GM21786 (cell line): ENCODE data around the gene ZNF689.
"Not testable (repeated sequence)": the region's sequence is repeated elsewhere in the genome, so short reads cannot be mapped to it uniquely, and the experiment has no call there.

ENCODE experiments used
- ATAC-seq: cut with Tn5 transposase; IDR thresholded peaks from one replicate; pipeline ENCODE4 v1.9.1; 2021; ENCODE audit not compliant: unreplicated experiment

The ZNF689 gene

DNA sequence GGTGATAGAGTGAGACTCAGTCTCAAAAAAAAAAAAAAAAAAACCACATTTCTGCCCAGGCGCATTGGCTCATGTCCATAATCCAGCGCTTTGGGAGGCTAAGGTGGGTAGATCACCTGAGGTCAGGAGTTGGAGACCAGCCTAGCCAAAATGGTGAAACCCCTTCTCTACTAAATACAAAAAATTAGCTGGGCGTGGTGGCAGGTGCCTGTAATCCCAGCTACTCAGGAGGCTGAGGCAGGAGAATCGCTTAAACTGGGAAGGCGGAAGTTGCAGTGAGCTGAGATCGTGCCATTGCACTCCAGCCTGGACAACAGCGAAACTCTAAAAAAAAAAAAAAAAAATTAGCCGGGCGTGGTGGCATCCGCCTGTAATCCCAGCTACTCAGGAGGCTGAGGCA is 26.9 kb upstream of the ZNF689 start:
- ATAC-seq, result not testable (repeated sequence)

DNA sequence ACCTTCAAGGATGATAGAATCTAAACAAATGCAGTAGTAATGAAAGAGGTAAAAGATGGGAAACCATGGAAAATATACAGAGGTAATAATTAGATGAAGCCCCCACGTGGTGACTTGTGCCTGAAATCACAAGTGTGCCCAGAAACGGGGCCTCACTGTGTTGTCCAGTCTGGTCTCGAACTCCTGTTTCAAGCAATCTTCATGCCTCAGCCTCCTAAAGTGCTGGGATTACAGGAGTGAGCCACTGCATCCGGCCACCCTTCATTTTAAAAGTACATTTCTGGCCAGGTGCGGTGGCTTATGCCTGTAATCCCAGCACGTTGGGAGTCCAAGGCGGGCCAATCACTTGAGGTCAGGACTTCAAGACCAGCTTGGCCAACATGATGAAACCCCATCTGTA is 26.4 kb upstream of the ZNF689 start:
- no peak for ATAC-seq

DNA sequence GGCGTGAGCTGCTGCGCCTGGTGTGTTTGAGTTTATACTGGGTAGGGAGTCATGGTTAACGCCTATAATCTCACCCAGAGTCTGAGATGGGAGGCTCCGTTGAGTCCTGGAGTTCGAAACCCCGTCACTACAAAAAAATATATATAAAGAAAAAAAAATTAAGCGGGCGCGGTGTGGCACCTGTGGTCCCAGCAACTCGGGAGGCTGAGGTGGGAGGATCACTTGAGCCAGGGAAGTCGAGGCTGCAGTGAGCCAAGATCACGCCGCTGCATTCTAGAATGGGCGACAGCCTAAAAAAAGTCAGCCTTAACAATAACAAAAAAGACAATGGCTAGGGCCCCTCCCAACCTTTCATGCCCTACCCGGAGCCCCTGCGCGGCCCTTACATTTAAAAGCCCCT is 23.3 kb upstream of the ZNF689 start:
- no peak for ATAC-seq

DNA sequence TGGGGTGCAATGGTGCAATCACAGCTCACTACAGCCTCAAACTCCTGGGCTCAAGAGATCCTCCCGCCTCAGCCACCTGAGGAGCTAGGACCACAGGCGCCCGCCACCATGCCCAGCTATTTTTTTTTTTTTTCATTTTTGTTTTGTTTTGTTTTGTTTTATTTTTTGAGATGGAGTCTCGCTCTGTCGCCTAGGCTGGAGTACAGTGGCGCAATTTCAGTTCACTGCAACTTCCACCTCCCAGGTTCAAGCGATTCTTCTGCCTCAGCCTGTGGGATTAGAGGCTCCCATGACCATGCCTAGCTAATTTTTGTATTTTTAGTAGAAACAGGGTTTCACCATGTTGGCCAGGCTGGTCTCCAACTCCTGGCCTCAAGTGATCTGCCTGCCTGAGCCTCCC is 22.3 kb upstream of the ZNF689 start:
- not testable (repeated sequence) for ATAC-seq

DNA sequence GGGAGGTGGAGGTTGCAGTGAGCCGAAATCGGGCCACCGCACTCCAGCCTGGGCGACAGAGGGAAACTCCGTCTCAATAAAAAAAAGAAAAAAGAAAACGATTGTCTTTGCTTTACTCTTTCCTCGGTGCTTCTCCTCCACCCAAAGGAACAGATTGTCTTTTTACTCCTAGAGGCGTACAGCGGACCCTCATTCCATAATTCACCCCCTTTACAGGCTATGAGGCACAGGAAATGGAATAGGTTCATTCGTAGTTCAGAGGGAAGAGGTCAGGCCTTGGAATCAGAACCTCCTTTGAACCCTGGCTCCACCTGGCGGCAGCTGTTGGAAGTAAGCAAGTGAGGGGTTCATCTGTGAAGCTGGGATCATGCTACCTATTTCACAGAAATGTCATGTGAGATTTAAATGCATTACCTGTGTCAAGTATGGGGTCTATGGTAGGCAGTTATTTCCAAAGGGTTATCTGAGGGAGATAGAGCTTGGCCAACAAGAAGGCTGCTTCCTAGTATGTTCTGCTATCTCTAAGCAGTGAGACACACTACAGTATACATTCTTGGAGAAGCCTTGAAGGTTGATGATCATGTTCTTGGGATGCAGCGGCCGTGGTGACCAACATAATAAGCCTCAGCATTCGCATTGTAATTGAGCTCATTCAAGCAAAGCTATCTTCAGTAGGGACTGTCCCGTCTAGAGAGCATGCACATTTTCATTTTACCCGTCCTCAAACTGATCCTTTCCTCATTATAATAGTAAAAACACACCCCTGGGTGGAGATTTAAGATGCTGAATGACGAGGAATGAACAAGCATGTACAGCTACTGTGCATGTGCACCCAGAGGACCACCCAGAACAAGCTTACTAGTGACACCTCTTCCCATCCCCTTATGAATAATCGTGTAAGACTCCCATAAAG is 18.7 kb upstream of the ZNF689 start:
- ATAC-seq, result no peak

DNA sequence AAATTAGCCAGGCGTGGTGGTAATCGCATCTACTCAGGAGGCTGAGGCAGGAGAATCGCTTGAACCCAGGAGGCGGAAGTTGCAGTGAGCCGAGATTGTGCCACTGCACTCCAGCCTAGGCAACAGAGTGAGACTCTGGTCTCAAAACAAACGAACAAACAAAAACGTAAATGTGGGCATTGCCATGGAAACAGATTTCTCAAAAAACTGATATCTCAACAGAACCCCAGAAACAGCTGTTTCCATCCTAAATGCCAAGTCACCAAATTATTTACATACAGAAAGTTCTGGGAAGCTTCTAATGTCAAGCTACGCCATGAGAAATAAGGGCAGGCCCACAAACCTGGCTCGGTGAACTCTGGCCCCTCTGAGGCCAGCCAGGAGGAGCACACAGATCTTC is 16.0 kb upstream of the ZNF689 start:
- ATAC-seq, result no peak

- ATAC-seq, result no peak
Measured at GRCh38 chr16:30623536-30624283, 13.5 kb upstream of the ZNF689 start.

DNA sequence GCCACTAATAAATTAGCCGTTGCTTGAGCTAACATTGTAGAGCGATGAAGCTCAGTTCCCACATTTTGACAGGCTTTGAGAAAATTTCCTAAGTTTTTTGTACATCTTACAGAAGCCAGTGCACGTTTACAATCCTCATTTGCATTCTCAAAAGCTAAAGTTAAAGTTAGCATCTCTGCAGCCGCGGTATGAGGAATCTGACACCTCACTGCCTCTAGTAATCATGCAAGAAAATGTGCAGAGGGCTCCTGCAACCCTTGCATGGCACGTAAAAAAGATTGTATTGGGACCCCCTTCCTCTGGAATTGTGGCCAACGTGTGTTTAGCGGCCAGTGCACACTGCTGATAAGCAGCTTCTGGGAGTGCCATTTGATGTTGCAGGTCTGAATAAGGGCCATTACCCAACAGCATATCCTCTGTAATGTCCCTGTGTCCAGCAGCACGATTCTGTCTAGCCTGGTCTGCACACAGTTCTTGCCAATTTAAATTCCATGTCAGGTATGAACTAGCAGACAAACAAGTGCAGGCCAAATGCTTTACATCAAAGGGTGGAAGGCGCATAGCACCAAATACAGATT is 12.4 kb upstream of the ZNF689 start:
- no peak for ATAC-seq

GRCh38 chr16:30621765-30622164 is 11.6 kb upstream of the ZNF689 start:
- no peak for ATAC-seq

GRCh38 chr16:30620169-30620568 is 10.0 kb upstream of the ZNF689 start:
- no peak for ATAC-seq

- no peak for ATAC-seq
Measured at GRCh38 chr16:30619638-30620037, 9.4 kb upstream of the ZNF689 start.

DNA sequence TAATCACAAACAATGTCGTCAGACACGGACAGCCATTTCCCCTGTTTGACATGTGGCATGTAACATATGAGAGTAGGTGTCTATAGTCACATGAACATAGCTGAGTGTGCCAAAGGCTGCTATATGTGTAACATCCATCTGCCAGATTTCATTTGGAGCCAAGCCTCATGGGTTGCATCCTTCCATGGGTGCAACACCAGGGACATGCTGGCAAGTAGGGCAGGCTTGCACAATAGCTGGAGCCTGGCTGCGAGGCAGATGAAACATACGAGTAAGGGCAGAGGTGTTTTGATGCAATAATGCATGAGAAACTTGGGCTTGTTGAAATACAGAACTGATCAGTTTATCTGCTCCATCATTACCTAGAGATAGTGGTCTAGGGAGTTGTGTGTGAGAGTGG is 9.0 kb upstream of the ZNF689 start:
- no peak for ATAC-seq

GRCh38 chr16:30615358-30616091 is 5.3 kb upstream of the ZNF689 start:
- ATAC-seq, result no peak

DNA sequence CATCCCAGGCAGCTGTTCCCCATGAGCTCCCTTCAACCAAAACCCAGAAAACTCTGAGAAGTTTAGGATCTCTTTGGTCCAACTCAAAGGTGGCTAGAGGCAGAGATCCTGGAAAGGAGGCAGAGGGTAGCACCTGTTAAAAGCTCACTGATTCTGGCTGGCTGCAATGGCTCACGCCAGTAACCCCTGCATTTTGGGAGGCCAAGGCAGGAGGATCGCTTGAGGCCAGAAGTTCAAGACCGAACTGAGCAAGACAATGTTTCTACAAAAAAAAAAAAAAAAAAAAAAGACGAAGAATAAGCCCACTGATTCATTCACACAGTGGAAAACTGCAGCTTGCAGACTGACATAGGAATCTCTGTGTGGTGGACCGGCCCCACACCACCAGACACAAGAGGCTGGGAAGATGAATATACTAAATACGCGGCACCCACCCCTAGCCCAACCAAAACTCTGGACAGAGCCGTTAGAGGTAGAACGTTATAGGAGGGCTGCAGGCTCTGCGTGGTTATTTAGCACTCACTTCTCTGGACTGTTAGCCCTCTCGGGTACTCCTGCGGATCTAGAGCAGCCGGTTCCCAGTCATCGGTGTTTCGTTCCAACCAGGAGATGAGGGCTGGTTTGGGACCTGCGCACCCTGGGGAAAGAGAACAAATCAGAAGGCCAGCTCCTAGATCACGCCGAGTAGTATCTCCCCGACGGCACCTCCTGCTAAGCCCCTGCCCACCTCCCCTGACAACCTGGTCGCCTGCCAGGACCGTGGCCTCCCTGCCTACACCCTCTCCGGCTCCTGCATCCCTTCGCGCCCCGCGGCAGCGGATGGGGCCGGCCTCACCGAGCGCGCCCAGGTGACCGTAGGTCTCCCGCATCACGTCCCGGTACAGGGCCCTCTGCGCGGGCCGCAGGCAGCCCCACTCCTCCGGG is 925 bp downstream of the ZNF689 start:
- ATAC-seq, result peak; percentile 20

- no peak for ATAC-seq
Measured at GRCh38 chr16:30606004-30606403, 4.2 kb downstream of the ZNF689 start.

GRCh38 chr16:30605158-30605557 is 5.0 kb downstream of the ZNF689 start:
- ATAC-seq, result no peak

- no peak for ATAC-seq
Measured at GRCh38 chr16:30604316-30604947, 5.8 kb downstream of the ZNF689 start.

DNA sequence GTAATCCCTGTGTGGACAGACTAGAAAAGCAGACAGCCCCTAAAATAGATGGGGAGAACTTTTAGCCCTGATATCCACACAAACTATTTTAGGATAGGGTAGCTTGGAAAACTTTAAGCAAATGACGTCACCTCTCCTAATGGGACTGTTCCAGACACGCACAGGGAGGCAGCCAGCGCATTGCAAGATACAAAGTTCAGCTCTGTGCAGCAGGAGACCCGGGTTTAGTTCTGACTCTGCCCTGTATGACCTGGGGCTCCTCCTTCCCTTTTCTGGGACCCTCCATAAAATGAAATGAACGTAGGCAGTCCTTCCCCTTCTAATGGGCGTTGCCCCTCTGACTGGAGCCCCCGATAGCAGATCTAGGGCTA is 6.3 kb downstream of the ZNF689 start:
- no peak for ATAC-seq

- no peak for ATAC-seq
Measured at GRCh38 chr16:30602616-30603277, 7.4 kb downstream of the ZNF689 start.
